ENCODE data around the gene INAVA. TPM values are rescaled to one million over a fixed set of nuclear protein-coding genes. Genes with fewer than 3 reads are reported as not detected.
"Not testable (repeated sequence)": the region's sequence is repeated elsewhere in the genome, so short reads cannot be mapped to it uniquely, and the experiment has no call there.

Gene INAVA
- total RNA-seq, 6 donors from 2014 or later, result 8.9 to 21.0 (median 16.3) TPM

DNA sequence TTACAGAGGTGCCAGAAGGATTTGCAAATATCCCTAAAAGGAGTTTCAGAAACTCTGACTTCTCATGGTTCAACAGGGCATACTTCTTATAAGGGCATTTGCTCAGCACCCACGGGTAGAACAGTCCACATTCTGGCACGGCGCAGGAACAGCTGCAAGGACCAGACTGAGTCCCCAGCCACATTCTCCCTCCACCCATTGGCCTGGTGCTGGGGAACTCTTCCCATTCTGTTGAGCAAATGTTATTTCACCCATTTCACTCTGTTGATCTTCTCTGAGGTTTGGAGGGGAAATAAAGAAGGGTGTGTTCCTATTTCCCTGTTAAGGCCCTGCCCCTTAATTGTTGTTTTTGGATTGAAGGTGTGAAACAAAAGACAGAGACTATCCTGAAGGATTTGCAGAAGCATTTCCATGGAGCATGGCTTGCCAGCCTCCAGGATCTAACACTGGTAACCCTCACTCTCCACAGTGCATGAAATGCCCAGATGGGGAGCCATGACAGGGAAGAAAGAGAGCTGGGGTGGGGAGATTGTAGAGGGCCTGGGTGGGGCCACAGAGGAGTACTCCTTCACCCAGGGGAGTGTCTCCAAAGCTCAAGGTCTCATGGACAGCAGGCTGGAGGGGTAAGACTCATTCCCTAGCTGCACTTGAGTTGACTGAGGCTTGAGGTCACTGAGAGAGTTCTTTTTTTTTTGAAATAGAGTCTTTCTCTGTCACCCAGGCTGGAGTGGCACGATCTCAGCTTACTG lies 35.0 kb downstream of the INAVA start:
- H3K27ac ChIP-seq, result no peak overlapping the region
- H3K27me3 ChIP-seq, result no peaks in the 10 kb centered on the region
- WGBS, 2 donors, result 81 to 84% methylated on average over 4 of the region's 4 CpGs
- DNase-seq, result no peak
- ATAC-seq (ENCODE audit: low FRiP score in 2 of 2), result no peak
- H3K36me3 ChIP-seq, result no peaks in the 10 kb centered on the region
- no peaks in the 10 kb centered on the region for H3K9me3 ChIP-seq
- no peaks in the 10 kb centered on the region for H3K4me1 ChIP-seq
- no peak overlapping the region for H3K4me3 ChIP-seq
- no peak for TF ChIP-seq POLR2AphosphoS5 (IDR thresholded peaks at IDR 0.05)
- no peak for TF ChIP-seq EP300 (IDR thresholded peaks at IDR 0.05)
- no peak for TF ChIP-seq POLR2A (IDR thresholded peaks at IDR 0.05)
- TF ChIP-seq, protein P1, sequence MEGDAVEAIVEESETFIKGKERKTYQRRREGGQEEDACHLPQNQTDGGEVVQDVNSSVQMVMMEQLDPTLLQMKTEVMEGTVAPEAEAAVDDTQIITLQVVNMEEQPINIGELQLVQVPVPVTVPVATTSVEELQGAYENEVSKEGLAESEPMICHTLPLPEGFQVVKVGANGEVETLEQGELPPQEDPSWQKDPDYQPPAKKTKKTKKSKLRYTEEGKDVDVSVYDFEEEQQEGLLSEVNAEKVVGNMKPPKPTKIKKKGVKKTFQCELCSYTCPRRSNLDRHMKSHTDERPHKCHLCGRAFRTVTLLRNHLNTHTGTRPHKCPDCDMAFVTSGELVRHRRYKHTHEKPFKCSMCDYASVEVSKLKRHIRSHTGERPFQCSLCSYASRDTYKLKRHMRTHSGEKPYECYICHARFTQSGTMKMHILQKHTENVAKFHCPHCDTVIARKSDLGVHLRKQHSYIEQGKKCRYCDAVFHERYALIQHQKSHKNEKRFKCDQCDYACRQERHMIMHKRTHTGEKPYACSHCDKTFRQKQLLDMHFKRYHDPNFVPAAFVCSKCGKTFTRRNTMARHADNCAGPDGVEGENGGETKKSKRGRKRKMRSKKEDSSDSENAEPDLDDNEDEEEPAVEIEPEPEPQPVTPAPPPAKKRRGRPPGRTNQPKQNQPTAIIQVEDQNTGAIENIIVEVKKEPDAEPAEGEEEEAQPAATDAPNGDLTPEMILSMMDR (IDR thresholded peaks at IDR 0.05), result no peak

DNA sequence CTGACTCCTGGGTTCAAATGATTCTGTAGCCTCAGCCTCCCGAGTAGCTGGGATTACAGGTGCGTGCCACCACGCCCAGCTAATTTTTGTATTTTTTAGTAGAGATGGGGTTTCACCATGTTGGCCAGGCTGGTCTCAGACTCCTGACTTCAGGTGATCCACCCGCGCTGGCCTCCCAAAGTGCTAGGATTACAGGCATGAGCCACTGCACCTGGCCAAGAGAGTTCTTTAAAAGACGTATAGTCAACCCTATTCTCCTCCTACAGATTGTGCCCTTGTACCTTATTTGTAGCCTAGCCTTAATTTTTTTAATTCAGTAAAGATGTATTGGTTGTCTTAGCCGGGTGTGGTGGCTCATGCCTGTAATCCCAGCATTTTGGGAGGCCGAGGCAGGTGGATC lies 35.6 kb downstream of the INAVA start:
- DNase-seq; H3K27me3 ChIP-seq; H3K27ac ChIP-seq; H3K4me3 ChIP-seq; H3K4me1 ChIP-seq; H3K36me3 ChIP-seq; H3K9me3 ChIP-seq; ATAC-seq (ENCODE audit: low FRiP score in 2 of 2): not testable (repeated sequence)
- 85 to 95% methylated on average over 8 of the region's 8 CpGs for WGBS, 2 donors

DNA sequence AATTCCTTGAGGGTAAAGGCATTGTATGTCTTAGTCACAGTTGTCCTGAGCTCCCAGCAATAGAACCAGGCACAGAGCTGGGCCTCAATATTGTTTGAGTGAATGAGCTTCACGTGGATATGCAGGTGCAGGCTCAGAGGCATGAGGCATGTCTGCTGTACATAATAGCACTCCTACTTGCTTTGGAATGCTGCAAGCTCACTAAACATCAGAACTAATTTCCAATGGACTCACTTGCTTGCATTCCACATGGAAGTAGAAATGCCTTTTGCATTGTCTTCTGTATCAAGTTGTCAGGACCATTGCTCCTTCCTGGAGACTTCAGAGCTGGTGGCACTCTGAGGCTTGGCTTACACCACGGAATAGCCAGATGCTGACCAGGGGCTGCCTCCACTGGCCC lies 37.1 kb downstream of the INAVA start:
- H3K36me3 ChIP-seq, result no peaks in the 10 kb centered on the region
- no peak for DNase-seq
- no peaks in the 10 kb centered on the region for H3K4me1 ChIP-seq
- no peak overlapping the region for H3K27ac ChIP-seq
- H3K4me3 ChIP-seq, result no peak overlapping the region
- 83 to 90% methylated on average over 2 of the region's 2 CpGs for WGBS, 2 donors
- H3K9me3 ChIP-seq, result no peaks in the 10 kb centered on the region
- ATAC-seq (ENCODE audit: low FRiP score in 2 of 2), result no peak
- no peak for TF ChIP-seq EP300 (IDR thresholded peaks at IDR 0.05)
- no peak for TF ChIP-seq POLR2A (IDR thresholded peaks at IDR 0.05)
- TF ChIP-seq, protein P1 (IDR thresholded peaks at IDR 0.05), result no peak
- no peak for TF ChIP-seq POLR2AphosphoS5 (IDR thresholded peaks at IDR 0.05)
- H3K27me3 ChIP-seq, result no peaks in the 10 kb centered on the region

DNA sequence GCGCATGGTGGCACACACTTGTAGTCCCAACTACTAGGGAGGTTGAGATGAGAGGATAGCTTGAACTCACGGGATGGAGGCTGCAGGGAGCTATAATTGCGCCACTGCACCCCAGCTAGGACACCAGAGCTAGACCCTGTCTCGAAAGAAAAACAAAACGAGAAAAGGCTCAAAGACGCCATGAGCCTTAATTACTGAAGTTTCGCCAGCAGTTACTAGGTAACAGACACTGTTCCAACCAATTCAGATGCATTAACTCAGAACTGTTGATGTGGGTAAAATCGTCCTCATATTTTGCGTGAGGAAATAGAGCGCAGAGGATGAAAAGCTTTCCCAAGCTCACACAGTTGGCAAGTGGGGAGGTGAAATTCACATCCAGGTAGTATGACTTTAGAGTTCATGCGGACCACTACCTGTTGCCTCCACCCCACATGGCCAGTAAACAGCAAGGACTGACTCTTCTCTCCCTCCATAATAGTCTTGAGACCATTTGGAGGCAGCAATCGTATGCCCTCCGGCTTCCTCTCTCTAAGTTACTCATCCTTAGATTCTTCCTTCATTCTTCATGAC lies 40.1 kb downstream of the INAVA start:
- H3K27me3 ChIP-seq, result no peaks in the 10 kb centered on the region
- no peak overlapping the region for H3K4me3 ChIP-seq
- TF ChIP-seq EP300 (IDR thresholded peaks at IDR 0.05) (no peak), POLR2A (IDR thresholded peaks at IDR 0.05) (no peak), POLR2AphosphoS5 (IDR thresholded peaks at IDR 0.05) (no peak)
- TF ChIP-seq, protein P1 (IDR thresholded peaks at IDR 0.05), result no peak
- 94% methylated on average over 13 of the region's 13 CpGs for WGBS, 2 donors
- ATAC-seq (ENCODE audit: low FRiP score in 2 of 2) (no peak), DNase-seq (no peak)
- H3K9me3 ChIP-seq, result no peaks in the 10 kb centered on the region
- no peak overlapping the region for H3K27ac ChIP-seq
- H3K36me3 ChIP-seq, result no peaks in the 10 kb centered on the region
- H3K4me1 ChIP-seq, result no peaks in the 10 kb centered on the region

DNA sequence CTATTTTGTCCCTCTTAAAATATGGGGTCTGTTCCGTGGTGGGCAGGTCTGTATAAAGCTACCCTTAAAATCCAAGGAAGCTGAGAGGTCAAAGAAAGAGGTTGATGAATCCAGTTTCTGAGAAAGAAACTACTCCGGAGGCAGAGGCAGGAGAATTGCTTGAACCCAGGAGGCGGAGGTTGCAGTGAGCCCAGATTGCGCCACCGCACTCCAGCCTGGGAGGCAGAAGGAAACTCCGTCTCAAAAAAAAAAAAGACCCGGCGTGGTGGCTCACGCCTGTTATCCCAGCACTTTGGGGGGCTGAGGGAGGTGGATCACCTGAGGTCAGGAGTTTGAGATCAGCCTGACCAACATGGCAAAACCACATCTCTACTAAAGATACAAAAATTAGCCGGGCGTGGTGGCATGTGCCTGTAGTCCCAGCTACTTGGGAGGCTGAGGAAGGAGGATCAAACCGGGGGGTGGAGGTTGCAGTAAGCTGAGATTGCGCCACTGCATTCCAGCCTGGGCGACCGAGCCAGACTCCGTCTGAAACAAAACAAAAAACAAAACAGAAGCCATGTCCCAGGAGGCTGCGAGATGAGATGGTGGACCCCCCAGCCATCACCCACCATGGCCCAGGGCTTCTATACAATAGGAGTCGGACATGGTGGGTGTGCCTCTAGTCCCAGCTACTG lies 40.7 kb downstream of the INAVA start:
- not testable (repeated sequence) for H3K4me3 ChIP-seq; ATAC-seq (ENCODE audit: low FRiP score in 2 of 2); H3K27me3 ChIP-seq; H3K4me1 ChIP-seq; H3K36me3 ChIP-seq; H3K9me3 ChIP-seq; DNase-seq; H3K27ac ChIP-seq
- 86 to 87% methylated on average over 18 of the region's 18 CpGs for WGBS, 2 donors

Data from upper lobe of left lung (tissue), 6 donors.